ENCODE results near the gene IL13RA1. TPM values are rescaled to one million over a fixed set of nuclear protein-coding genes. Genes with fewer than 3 reads are reported as not detected.
"Not testable (repeated sequence)": the region's sequence is repeated elsewhere in the genome, so short reads cannot be mapped to it uniquely, and the experiment has no call there.

Gene IL13RA1
- total RNA-seq, 1 experiment from 2014 or later, result 7.2 TPM

DNA sequence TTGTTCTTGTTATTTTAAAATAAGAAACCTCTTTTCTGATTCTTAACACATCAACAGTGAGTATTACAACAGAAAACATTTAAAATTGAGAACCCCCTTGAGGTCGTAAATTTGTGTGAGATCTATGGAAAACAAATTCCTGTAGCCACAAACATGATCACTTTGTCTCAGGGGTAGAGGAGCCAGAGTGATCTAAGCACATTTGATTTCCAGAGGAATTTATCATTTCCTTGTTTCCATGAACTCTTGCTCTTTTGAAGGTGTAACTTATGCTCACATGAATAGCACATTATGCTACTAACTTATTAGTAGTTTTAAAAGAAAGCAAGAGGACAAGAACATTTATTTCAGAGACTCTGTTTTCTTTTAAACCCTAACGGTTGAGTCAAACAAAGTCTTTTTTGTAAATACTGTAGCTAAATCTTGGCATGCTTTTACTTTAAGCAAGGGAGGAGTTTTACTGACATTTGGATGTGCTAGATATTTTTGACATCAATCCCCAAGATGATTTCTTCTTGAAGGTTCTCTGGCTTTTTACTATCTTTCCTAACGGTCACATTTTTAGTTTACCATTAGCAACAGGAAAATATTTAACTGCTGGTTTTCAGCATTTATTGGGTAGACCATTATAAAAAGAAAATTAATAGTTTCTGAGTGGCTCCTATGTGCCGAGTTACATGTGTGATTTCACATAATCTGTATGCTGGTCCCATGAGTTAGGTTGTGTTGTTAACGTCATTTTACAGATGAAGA, 68.3 kb downstream of the IL13RA1 start:
- H3K9me3 ChIP-seq (ENCODE audit: low read depth, low read length, poor library complexity, severe bottlenecking), result no peaks in the 10 kb centered on the region
- intact Hi-C loops (cut with micrococcal nuclease; ENCODE audit: unreplicated experiment), result no loop called here
- no TSS peak for BruUV-seq (replicated peaks)
- ChIA-PET CTCF (interaction anchor here (0.6 kb wide), 1 partner anchor 56 kb away, joined by 4 read pairs; no protein-coding TSS in a partner anchor), POLR2A (ENCODE audit: low non-redundant PET) (interaction anchor here (0.6 kb wide), 1 partner anchor 344 kb away, joined by 3 read pairs; no protein-coding TSS in a partner anchor)
- H3K36me3 ChIP-seq (ENCODE audit: insufficient read depth, low read length, poor library complexity, severe bottlenecking), result no peaks in the 10 kb centered on the region
- no peak overlapping the region for H3K4me3 ChIP-seq (ENCODE audit: low read depth, low read length, poor library complexity, severe bottlenecking)
- H3K27me3 ChIP-seq (replicated peaks; ENCODE audit: insufficient read depth, low read depth, low read length, poor library complexity), result no peaks in the 10 kb centered on the region
- no peaks in the 10 kb centered on the region for H3K4me1 ChIP-seq (ENCODE audit: insufficient read depth, low read length, poor library complexity, severe bottlenecking)
- no peak overlapping the region for H3K27ac ChIP-seq (ENCODE audit: low read depth, low read length, poor library complexity, severe bottlenecking)
- TF ChIP-seq, protein P1, sequence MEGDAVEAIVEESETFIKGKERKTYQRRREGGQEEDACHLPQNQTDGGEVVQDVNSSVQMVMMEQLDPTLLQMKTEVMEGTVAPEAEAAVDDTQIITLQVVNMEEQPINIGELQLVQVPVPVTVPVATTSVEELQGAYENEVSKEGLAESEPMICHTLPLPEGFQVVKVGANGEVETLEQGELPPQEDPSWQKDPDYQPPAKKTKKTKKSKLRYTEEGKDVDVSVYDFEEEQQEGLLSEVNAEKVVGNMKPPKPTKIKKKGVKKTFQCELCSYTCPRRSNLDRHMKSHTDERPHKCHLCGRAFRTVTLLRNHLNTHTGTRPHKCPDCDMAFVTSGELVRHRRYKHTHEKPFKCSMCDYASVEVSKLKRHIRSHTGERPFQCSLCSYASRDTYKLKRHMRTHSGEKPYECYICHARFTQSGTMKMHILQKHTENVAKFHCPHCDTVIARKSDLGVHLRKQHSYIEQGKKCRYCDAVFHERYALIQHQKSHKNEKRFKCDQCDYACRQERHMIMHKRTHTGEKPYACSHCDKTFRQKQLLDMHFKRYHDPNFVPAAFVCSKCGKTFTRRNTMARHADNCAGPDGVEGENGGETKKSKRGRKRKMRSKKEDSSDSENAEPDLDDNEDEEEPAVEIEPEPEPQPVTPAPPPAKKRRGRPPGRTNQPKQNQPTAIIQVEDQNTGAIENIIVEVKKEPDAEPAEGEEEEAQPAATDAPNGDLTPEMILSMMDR (conservative IDR thresholded peaks at IDR 0.05; ENCODE audit: low read depth, low read length), result no peak
- no peak for TF ChIP-seq EZH2 (IDR thresholded peaks at IDR 0.05; ENCODE audit: borderline replicate concordance, low read depth, low read length, poor library complexity, severe bottlenecking)
- DNase-seq (ENCODE audit: low spot score), result no peak

DNA sequence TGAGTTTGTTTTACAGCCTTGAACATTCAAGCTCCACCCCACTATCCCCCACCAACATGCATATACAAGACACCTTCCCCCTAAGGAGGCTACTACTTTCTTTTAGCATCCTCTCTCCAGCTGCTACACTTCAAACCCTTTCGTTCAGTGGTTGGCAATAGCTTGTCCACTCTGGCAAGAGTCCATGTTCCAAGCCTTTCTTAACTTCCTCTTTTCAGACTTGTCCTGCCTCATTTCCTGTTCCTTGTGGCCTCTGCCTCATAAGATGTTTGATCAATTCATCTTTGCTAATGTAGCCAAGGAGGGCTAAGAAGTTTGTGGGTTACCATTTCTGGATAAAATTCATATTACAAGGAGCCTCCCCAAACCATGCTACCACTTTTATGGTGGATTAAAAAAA, 75.5 kb downstream of the IL13RA1 start:
- ChIA-PET POLR2A (ENCODE audit: low non-redundant PET) (no interaction called here), CTCF (no interaction called here)
- Histone ChIP-seq H3K4me1 (ENCODE audit: insufficient read depth, low read length, poor library complexity, severe bottlenecking) (no peaks in the 10 kb centered on the region), H3K27ac (ENCODE audit: low read depth, low read length, poor library complexity, severe bottlenecking) (no peak overlapping the region), H3K36me3 (ENCODE audit: insufficient read depth, low read length, poor library complexity, severe bottlenecking) (no peaks in the 10 kb centered on the region), H3K27me3 (replicated peaks; ENCODE audit: insufficient read depth, low read depth, low read length, poor library complexity) (no peaks in the 10 kb centered on the region), H3K9me3 (ENCODE audit: low read depth, low read length, poor library complexity, severe bottlenecking) (no peaks in the 10 kb centered on the region), H3K4me3 (ENCODE audit: low read depth, low read length, poor library complexity, severe bottlenecking) (no peak overlapping the region)
- intact Hi-C loops (cut with micrococcal nuclease; ENCODE audit: unreplicated experiment), result no loop called here
- DNase-seq (ENCODE audit: low spot score), result peak; percentile 28
- TF ChIP-seq EZH2 (IDR thresholded peaks at IDR 0.05; ENCODE audit: borderline replicate concordance, low read depth, low read length, poor library complexity, severe bottlenecking), result no peak
- TF ChIP-seq, protein P1 (conservative IDR thresholded peaks at IDR 0.05; ENCODE audit: low read depth, low read length), result no peak
- no TSS peak for BruUV-seq (replicated peaks)

DNA sequence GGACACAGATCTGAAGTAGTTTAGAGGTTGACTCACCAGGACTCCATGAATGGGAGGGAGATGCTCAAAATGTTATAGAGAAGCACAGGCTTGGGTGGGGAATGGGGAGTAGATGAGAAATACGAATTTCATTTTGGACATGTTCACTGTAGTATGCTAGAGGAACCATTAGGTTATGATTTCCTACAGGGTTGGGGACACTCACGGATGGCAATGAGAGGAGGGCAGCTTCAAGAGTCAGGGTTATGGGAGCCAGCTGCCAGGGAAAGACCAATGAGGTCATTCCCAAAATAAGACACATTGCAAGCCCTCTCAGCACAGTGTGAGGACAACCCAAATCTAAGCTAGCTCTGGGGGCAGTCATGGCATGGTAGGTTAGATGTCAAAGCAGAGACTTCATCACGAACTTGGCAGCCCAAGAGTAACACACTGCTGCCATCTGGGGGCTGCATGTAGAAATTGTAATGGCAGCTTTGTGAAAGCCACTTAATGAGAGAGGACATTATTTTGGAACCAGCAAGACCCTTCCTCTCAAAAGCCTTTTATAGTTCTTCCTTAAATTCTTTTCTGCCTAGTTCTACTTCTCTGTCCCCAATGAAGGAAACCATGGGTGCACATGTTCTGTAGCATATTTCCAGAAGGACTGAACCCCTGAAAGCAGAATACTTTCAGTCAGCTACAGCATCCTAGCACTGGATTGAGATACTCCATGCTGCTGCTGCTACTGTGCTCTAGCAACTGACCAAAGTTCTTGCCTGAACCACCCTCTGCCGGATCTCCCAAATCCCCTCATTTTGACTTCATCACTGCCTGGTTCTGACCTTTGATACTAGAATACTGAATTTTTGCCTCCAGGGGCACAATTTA, 80.0 kb downstream of the IL13RA1 start:
- H3K4me1 ChIP-seq (ENCODE audit: insufficient read depth, low read length, poor library complexity, severe bottlenecking), result no peaks in the 10 kb centered on the region
- intact Hi-C loops (cut with micrococcal nuclease; ENCODE audit: unreplicated experiment), result loop anchor here (1.0 to 5.0 kb wide), 3 partner anchors 45 to 203 kb away; no protein-coding TSS in a partner anchor
- no peaks in the 10 kb centered on the region for H3K36me3 ChIP-seq (ENCODE audit: insufficient read depth, low read length, poor library complexity, severe bottlenecking)
- TF ChIP-seq, protein P1 (conservative IDR thresholded peaks at IDR 0.05; ENCODE audit: low read depth, low read length), result peak; percentile 70
- TF ChIP-seq EZH2 (IDR thresholded peaks at IDR 0.05; ENCODE audit: borderline replicate concordance, low read depth, low read length, poor library complexity, severe bottlenecking), result no peak
- no TSS peak for BruUV-seq (replicated peaks)
- ChIA-PET POLR2A (ENCODE audit: low non-redundant PET) (no interaction called here), CTCF (interaction anchor here (1.1 to 1.3 kb wide), 3 partner anchors 163 to 181 kb away, joined by 3 to 4 read pairs (median 4); no protein-coding TSS in a partner anchor)
- H3K4me3 ChIP-seq (ENCODE audit: low read depth, low read length, poor library complexity, severe bottlenecking), result no peak overlapping the region
- no peak overlapping the region for H3K27ac ChIP-seq (ENCODE audit: low read depth, low read length, poor library complexity, severe bottlenecking)
- peak; percentile 65 for DNase-seq (ENCODE audit: low spot score)
- no peaks in the 10 kb centered on the region for H3K9me3 ChIP-seq (ENCODE audit: low read depth, low read length, poor library complexity, severe bottlenecking)
- no peaks in the 10 kb centered on the region for H3K27me3 ChIP-seq (replicated peaks; ENCODE audit: insufficient read depth, low read depth, low read length, poor library complexity)

DNA sequence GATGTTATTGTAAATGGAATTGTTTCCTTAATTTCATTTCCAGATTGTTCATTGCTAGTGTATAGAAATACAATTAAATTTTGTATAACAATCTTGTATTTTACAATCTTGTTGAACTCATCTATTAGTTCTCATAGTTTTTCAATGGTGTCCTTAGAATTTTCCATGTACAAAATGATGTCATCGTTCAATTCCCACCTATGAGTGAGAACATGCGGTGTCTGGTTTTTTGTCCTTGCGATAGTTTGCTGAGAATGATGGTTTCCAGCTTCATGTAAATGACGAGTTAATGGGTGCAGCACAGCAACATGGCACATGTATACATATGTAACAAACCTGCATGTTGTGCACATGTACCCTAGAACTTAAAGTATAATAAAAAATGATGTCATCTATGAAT, 89.9 kb downstream of the IL13RA1 start:
- H3K27me3 ChIP-seq (replicated peaks; ENCODE audit: insufficient read depth, low read depth, low read length, poor library complexity); H3K27ac ChIP-seq (ENCODE audit: low read depth, low read length, poor library complexity, severe bottlenecking); BruUV-seq (replicated peaks); DNase-seq (ENCODE audit: low spot score); H3K4me3 ChIP-seq (ENCODE audit: low read depth, low read length, poor library complexity, severe bottlenecking); POLR2A ChIA-PET (ENCODE audit: low non-redundant PET); H3K4me1 ChIP-seq (ENCODE audit: insufficient read depth, low read length, poor library complexity, severe bottlenecking); intact Hi-C loops (cut with micrococcal nuclease; ENCODE audit: unreplicated experiment); CTCF ChIA-PET; H3K36me3 ChIP-seq (ENCODE audit: insufficient read depth, low read length, poor library complexity, severe bottlenecking); H3K9me3 ChIP-seq (ENCODE audit: low read depth, low read length, poor library complexity, severe bottlenecking): not testable (repeated sequence)
